HG03469 (cell line): ENCODE measurements around the gene TULP1.

Experiments
- ATAC-seq: cut with Tn5 transposase; IDR thresholded peaks from one replicate; pipeline ENCODE4 v1.9.1; 2021; ENCODE audit warnings: mild to moderate bottlenecking, moderate library complexity, moderate number of reproducible peaks; ENCODE audit not compliant: unreplicated experiment

Gene TULP1

DNA sequence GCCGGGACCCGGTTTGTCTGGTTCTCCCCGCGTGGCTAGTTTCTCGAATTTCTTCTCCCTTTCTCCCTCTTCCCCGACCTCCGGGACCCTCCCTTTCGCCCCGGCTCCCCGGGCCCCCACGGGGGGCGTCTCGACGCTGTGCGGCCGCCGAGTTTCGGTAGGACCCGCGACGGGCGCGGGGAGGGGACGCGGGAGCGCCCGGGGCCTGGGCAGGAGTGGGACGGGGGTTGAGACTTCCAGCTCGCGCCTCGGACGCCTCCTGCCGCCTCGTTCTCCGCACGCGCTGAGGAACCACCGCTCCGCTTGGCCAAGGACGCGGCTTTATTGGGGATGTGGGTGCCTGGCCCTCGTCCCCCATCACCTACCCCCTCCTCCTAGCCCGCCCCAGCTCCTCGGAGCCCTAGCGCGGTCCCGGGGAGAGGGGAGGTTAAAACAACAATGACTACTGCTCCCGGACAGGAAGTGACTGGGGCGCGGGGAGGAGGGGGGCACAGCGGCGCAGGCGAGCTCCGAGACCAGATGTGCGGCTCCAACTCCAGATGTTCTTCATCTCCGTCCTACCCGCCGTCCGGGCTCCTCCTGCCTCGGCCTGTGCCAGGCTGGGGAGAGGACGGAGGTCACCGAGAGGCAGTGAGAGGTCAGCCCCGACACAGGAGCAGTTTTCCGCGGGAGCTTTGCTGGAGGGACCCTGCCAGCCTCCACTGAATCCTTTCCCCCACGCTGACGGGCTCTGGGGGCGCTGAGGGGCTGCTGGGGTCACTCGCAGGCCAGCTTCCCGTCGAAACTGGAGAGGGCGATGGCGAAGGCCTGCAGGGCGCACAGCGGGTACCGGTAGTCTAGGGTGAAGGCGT lies 14.9 kb downstream of the TULP1 start:
- ATAC-seq, result no peak

GRCh38 chr6:35496841-35497570 lies 15.7 kb downstream of the TULP1 start, which contains the start of gene TEAD3:
TSS of gene TEAD3 (minus strand) at chr6:35497079.
- no peak for ATAC-seq

- no peak for ATAC-seq
Measured at GRCh38 chr6:35496036-35496840, 16.5 kb downstream of the TULP1 start.

DNA sequence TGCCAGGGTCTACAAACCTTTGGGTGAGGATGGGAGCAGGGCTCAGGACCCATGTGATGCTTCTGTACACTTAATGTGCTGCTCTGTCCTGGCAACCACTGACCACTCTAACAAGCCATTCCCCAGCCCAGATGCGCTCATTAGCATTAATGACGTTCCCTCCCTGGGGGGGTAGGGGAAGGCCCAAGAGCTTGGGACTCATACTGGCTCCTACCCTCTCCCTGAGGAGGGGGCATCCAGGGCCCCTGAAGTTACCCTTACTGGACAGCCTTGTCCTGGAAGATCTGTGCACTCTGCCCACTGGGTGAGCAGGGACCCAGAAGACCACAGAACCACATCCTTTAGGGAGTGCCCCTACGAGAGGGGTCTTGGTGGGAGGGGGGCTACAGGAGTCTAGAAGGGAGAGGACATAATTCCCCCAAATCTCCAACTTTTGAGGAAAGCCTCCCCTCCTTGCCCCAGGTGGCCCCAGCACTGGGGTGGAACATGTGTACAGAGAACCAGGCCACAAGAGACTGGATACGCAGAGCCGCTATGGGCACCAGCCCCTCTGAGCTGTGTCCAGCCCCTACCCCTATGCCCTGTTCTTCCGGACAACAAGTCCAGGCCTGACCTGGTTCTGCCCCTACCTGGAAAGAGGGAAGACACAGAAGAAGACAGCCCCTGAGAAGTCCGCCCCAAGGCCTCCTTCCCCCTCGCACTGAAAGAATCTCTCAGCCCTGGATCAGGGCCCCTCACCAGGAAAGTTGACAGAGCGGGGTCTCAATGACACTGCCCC lies 17.2 kb downstream of the TULP1 start:
- no peak for ATAC-seq

GRCh38 chr6:35494161-35494563 lies 18.5 kb downstream of the TULP1 start:
- ATAC-seq, result no peak

GRCh38 chr6:35493307-35493983 lies 19.3 kb downstream of the TULP1 start:
- ATAC-seq, result no peak

GRCh38 chr6:35492974-35493284 lies 19.8 kb downstream of the TULP1 start:
- no peak for ATAC-seq

DNA sequence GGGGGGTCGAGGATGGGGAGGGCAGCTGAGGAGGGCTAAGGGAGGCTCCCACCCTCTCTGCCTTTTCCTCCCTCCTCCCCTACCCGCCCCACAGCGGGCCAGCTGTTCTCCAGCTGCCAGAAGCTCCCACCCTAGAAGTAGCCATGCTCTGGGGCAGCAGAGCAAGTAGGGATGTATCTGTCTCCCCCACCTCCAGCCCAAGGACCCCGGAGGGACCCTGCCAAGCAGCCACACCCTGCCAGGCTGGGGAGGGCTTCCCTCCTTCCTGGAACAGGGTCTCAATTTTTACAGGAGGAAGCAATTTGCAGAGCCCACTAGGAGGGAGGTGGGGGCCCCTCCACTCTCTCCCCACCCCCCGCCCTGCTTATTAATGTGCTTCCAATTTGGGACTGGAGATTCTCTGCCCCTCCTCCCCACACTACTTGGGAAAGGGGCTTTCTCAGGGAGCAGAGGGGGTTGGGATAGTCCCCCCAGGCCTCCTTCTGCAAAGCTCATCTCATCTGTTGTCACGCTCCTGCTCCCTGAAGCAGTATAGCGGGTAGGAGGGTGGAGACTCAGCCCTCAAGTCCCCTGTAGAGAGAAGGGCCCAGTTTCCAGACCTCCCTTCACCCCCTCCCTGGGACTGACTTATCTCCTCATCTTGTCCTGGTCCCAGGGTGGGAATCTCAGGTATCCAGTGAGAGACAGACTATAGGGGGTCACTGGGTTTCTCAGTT lies 20.3 kb downstream of the TULP1 start:
- ATAC-seq, result no peak

DNA sequence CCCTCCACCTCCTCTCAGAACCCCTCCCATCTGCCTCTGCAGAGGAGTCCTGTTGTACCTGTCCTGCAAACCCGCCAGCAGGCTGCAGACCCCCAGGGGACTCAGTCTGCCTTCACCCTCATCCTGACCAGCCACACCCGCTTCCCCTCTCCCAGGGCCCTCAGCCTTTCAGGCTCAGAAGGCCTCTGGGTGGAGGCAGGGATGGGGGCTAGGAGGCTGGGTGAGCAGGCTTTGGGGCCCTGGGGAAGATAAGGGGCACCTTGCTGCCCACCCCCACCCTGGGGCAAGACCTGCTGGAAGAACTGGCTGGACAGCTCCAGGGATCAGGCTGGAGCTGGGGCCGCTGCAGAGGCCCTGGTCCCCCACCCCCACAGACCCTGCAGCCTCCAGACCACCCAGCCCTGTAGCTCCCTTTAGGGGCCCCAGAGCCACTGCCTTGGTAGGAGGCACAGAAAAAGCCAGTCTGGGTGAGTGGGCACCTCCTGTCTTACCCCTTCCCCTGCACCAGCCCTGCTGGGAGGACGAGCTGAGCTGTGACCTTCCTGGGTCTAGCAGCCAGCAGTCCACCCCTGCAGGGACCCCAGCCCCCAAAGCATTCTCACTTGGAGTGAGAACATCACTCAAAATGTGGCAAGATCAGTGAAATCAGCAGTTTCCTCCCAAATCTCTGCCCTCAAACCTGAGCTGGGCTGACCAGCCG lies 21.0 kb downstream of the TULP1 start:
- no peak for ATAC-seq

- ATAC-seq, result no peak
Measured at GRCh38 chr6:35490821-35491557, 21.7 kb downstream of the TULP1 start.

- ATAC-seq, result no peak
Measured at GRCh38 chr6:35489995-35490791, 22.5 kb downstream of the TULP1 start.

- no peak for ATAC-seq
Measured at GRCh38 chr6:35489066-35489465, 23.6 kb downstream of the TULP1 start.

DNA sequence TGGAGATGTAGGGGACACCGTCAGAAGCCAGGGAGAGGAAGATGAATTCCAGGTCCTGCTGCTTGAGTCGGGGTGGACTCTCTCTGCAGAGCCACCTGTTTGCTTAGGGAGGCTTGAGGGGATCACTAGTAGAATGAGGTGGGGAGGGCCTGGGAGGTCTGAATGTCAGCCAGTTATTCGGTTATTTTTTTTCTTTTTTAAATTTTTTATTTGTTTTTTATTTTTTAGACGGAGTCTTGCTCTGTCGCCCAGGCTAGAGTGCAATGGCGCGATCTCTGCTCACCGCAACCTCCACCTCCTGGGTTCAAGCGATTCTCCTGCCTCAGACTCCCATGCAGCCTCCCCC lies 24.2 kb downstream of the TULP1 start:
- no peak for ATAC-seq

- ATAC-seq, result no peak
Measured at GRCh38 chr6:35487658-35488516, 24.8 kb downstream of the TULP1 start.

DNA sequence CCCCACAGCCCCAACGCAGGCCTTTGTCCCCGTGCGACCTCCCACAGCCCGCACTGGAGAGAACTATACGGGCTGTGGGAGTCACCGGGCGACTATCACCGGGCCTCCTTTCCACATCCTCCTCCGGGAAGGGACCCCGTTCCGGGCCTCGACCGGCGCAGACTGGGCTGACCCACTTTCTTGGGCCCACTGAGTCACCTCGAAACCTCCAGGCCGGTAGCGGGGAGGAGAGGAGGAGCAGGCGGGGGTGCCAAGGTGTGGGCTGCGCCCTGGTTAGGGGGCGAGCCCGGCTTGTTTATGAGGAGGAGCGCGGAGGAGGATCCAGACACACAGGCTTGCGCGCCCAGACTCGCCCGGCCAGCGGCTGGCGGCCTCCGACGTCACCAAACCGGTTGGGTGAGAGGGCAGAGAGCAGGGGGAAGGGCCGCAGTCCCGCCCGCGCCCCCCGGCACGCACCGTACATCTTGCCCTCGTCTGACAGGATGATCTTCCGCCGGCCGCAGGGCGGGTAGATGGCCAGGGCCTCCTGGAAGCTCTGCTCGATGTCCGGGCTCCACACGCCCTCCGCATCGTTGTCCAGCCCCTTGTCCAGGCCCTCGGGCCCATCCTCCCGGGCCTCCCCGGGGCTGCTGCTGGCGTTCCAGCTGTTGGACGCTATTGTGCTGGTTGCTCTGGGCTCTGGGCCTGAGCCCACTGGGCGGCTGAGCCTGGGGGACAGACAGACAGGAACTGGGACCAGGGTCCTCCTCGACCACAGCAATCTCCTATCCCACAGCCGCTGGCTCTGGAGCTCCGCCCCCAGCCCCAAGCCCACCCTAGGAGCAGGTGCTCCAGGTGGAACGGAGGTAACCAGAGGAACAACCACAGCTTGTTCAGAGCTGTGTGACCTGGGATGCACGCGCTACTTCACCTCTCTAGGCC lies 26.4 kb downstream of the TULP1 start:
- ATAC-seq, result no peak
